Hepatocyte (in vitro differentiated cells): ENCODE data around the gene ACO1.

ENCODE experiments used
- CTCF ChIP-seq: fragments of 200-600 bp; sonication (generic); IDR thresholded peaks from 2 replicates; pipeline ENCODE4 v1.5.1; 2016; ENCODE audit warnings: antibody characterized with exemption, mild to moderate bottlenecking; ENCODE audit not compliant: poor library complexity
- EZH2 ChIP-seq: fragments of 200-600 bp; sonication (generic); IDR thresholded peaks from 2 replicates; pipeline ENCODE4 v1.6.1; 2016; ENCODE audit warnings: antibody characterized with exemption, mild to moderate bottlenecking, borderline replicate concordance
- EZH2phosphoT487 ChIP-seq: fragments of 200-600 bp; sonication (generic); IDR thresholded peaks from one replicate; pipeline ENCODE4 v1.6.1; 2018; ENCODE audit warnings: antibody characterized with exemption, mild to moderate bottlenecking, low read depth, moderate library complexity; ENCODE audit not compliant: unreplicated experiment, severe bottlenecking

- TF ChIP-seq CTCF: no peak
- TF ChIP-seq EZH2phosphoT487: no peak
- no peak for TF ChIP-seq EZH2
Measured at GRCh38 chr9:32371279-32371678, 13.2 kb upstream of the ACO1 start.
